ENCODE results near the gene DZANK1.
A peak's percentile ranks its signal among the peaks of the same experiment; 100 is the strongest.
"Not testable (repeated sequence)": the region's sequence is repeated elsewhere in the genome, so short reads cannot be mapped to it uniquely, and the experiment has no call there.

The DZANK1 gene
- total RNA-seq: 11.2 to 12.1 reads per million in 2 donors

- DNase-seq: peak; percentile 81
Measured at GRCh38 chr20:18466894-18467730, at the start of gene DZANK1, which contains the start of gene POLR3F. Gene DZANK1 (minus strand): TSS chr20:18467030. CDS start chr20:18465358, 1,672 bp downstream. Gene POLR3F (plus strand): TSS chr20:18467390. CDS start chr20:18467507, 117 bp downstream.

- DNase-seq: no peak
Measured at GRCh38 chr20:18515973-18516372, 49.1 kb upstream of the DZANK1 start.

- no peak for DNase-seq
Measured at GRCh38 chr20:18514127-18514526, 47.3 kb upstream of the DZANK1 start.

- DNase-seq: no peak
Measured at GRCh38 chr20:18513208-18513607, 46.4 kb upstream of the DZANK1 start.

GRCh38 chr20:18511571-18511970, 44.7 kb upstream of the DZANK1 start:
- DNase-seq: no peak

- peak; percentile 93 for DNase-seq
Measured at GRCh38 chr20:18507218-18508191, 40.7 kb upstream of the DZANK1 start, which contains the start of gene SEC23B. Gene SEC23B (plus strand): TSS chr20:18507940. CDS start chr20:18510836, 2,896 bp downstream.

- DNase-seq: no peak
Measured at GRCh38 chr20:18506744-18507143, 39.9 kb upstream of the DZANK1 start.

GRCh38 chr20:18504479-18505060, 37.7 kb upstream of the DZANK1 start:
- DNase-seq: no peak

GRCh38 chr20:18501672-18502071, 34.8 kb upstream of the DZANK1 start:
- DNase-seq: not testable (repeated sequence)

GRCh38 chr20:18497603-18498002, 30.8 kb upstream of the DZANK1 start:
- DNase-seq: no peak

- peak; percentile 50 for DNase-seq
Measured at GRCh38 chr20:18496740-18497592, 30.1 kb upstream of the DZANK1 start, which contains the start of gene RBBP9. Gene RBBP9 (minus strand): TSS chr20:18497225. CDS start chr20:18497167, 58 bp downstream.

GRCh38 chr20:18496042-18496441, 29.2 kb upstream of the DZANK1 start:
- DNase-seq: no peak

GRCh38 chr20:18488301-18488700, 21.5 kb upstream of the DZANK1 start:
- DNase-seq: no peak

GRCh38 chr20:18481596-18481995, 14.8 kb upstream of the DZANK1 start:
- DNase-seq: no peak

GRCh38 chr20:18477821-18478220, 11.0 kb upstream of the DZANK1 start:
- no peak for DNase-seq

GRCh38 chr20:18477218-18477617, 10.4 kb upstream of the DZANK1 start:
- no peak for DNase-seq

- DNase-seq: no peak
Measured at GRCh38 chr20:18466574-18466893, 296 bp downstream of the DZANK1 start.

GRCh38 chr20:18465536-18466200, 1.2 kb downstream of the DZANK1 start:
- DNase-seq: no peak

GRCh38 chr20:18456600-18456999, 10.2 kb downstream of the DZANK1 start:
- DNase-seq: no peak

- DNase-seq: no peak
Measured at GRCh38 chr20:18443886-18444285, 22.9 kb downstream of the DZANK1 start.

- DNase-seq: no peak
Measured at GRCh38 chr20:18440403-18440802, 26.4 kb downstream of the DZANK1 start.
